Central memory CD8-positive, alpha-beta T cell (primary cell): Measurements from ENCODE around the gene ZNF805.
A peak's percentile ranks its signal among the peaks of the same experiment; 100 is the strongest.
"Not testable (repeated sequence)": the region's sequence is repeated elsewhere in the genome, so short reads cannot be mapped to it uniquely, and the experiment has no call there.

Experiments
- ATAC-seq: fragments of 150-1000 bp; cut with Tn5 transposase; replicated peaks from 2 replicates; pipeline ENCODE4 v1.10.0; 2022; ENCODE audit warnings: mild to moderate bottlenecking, moderate FRiP score, moderate number of reproducible peaks; ENCODE audit not compliant: poor library complexity, severe bottlenecking; ENCODE audit errors: extremely low read depth
- DNase-seq, 2 donors: peaks; one replicate each; pipeline ENCODE4 v3.0.0; 2021; ENCODE audit warnings: low spot score in 2 of 2
- H3K27ac Mint-ChIP-seq: one replicate; pipeline ENCODE4 v1.8.0; 2022; ENCODE audit warnings: low read depth, mild to moderate bottlenecking, moderate library complexity, mixed read lengths
- H3K27me3 Mint-ChIP-seq: one replicate; pipeline ENCODE4 v1.8.0; 2022; ENCODE audit warnings: mixed read lengths
- H3K36me3 Mint-ChIP-seq: one replicate; pipeline ENCODE4 v1.8.0; 2022; ENCODE audit warnings: mild to moderate bottlenecking, moderate library complexity, mixed read lengths; ENCODE audit not compliant: insufficient read depth
- H3K4me1 Mint-ChIP-seq: one replicate; pipeline ENCODE4 v1.8.0; 2022; ENCODE audit warnings: mixed read lengths
- H3K4me3 Mint-ChIP-seq: one replicate; pipeline ENCODE4 v1.8.0; 2022; ENCODE audit warnings: mild to moderate bottlenecking, moderate library complexity, mixed read lengths
- H3K9me3 Mint-ChIP-seq: one replicate; pipeline ENCODE4 v1.8.0; 2022; ENCODE audit warnings: mixed read lengths

Gene ZNF805

DNA sequence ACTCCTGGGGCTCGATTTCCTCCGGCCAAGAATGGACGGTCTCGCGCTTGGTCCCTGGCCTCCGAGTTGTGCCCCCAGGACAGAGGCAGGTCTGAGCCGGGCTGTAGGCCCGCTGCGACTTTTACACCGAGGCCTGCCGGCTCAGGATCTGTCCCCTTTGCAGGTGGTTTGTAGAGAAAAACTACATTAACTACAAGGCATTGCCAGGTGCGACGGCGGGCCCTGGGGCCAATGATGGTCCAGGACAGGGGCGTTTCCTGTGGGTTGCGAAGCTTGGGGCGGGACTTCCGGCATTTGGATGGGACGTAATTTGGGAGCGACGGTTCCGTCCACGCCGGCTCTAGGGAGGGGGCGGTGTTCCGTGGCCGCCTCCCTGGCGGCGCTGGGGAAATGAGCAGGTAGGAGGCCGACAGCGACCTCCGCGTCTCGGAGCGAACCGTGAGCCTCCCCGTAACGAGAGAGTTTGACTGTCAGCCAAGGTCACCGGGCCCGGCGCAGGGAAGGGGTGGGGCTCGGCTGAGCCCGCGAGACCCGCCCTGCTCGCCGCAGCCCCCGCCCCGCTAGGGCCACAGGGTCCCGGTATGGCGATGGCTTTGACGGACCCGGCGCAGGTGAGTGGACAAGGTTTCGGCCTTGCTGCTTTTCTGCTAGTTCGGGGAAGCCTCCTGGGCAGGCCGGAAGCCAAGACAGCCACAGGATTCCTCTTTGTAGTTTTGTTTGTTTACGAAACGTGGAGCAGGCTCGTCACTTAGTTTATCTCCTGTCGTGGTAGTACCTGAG is at the start of gene ZNF805:
ZNF805 (plus strand) TSS at position 322 of the 780 bp plus-strand sequence; CDS start at position 582, 260 bp downstream.
- Mint-ChIP-seq H3K9me3 (no peaks in the 10 kb centered on the region), H3K36me3 (peaks cover 18% of the 10 kb centered on the region), H3K4me1 (peaks cover 44% of the 10 kb centered on the region), H3K27me3 (no peaks in the 10 kb centered on the region), H3K4me3 (peak within 1 kb of the TSS; percentile 87), H3K27ac (peak within 1 kb of the TSS; percentile 99)
- ATAC-seq (peak; percentile 92), DNase-seq (peak; percentile 92 to 93)

DNA sequence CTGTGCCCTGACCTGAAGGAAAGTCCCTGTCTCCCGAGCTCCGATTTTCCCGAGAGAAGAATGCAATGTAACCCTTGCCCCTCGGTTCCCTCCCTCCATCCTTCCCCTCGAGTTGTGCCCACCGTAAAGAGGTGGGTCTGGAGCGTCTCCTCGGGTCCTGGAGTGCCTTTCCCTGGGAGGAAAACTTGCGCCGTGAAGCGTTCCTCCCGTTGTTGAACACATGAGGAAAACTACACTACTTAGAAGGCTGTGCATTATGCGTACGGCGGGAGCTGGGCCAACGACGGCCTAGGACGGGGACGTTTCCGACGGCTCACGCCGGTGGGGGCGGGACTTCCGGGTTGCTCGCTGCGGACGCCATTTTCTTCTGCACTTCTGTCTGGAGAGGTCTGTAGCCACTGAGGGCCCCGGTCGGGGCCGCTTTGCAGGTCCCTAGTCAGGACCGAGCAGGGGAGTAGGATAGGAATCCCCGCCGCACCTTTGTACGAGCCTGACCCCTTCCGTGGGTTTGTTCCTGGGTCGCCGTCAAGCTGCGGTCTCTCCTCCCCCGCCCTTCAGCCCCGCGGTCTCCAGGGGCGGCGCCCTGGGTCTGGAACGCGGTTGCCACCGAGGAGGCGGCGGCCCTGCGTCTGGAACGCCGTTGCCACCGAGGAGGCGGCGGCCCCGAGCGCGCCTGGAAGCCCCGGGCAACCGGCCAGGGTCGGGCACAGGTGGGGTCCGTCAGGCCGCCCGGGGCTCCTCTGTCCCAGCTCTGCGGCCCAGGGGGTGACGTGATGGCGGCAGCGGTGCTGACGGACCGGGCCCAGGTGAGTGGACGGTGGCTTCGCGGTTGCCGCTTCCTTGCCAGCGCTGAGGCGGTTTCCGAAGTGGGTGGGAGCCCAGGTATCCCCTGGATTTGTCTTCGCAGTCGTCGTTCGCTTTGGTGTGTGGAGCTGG is 49.0 kb upstream of the ZNF805 start, which contains the start of gene ZNF264:
ZNF264 (plus strand) TSS at position 360 of the 936 bp plus-strand sequence; CDS start at position 774, 414 bp downstream.
- peaks cover 11% of the 10 kb centered on the region for H3K27me3 Mint-ChIP-seq
- peaks cover 14% of the 10 kb centered on the region for H3K9me3 Mint-ChIP-seq
- peak within 1 kb of the TSS; percentile 89 for H3K4me3 Mint-ChIP-seq
- peak within 1 kb of the TSS; percentile 95 for H3K27ac Mint-ChIP-seq
- peak; percentile 79 to 82 for DNase-seq
- peak; percentile 94 for ATAC-seq
- peaks cover 31% of the 10 kb centered on the region for H3K36me3 Mint-ChIP-seq
- H3K4me1 Mint-ChIP-seq: peaks cover 34% of the 10 kb centered on the region

DNA sequence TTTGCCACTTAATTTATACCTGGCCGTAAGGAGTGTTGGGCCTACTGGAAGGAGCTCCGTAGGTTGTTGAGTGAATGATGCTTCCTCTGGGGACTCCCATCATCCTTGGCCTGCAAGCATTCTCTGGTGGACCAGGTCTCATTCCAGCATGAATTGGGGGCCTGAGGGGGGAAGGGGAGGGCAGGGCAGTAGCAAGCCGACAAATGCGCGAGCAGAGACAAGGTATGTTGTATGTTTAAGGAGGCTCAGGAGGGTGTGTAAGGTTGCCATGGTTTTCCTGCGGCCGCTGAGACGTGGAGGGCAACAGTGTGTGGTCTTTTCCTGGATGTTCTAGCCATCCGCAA is 48.4 kb upstream of the ZNF805 start:
- Mint-ChIP-seq H3K36me3 (peaks cover 35% of the 10 kb centered on the region), H3K27ac (peak overlapping the region; percentile 95), H3K27me3 (peaks cover 8% of the 10 kb centered on the region), H3K9me3 (peaks cover 14% of the 10 kb centered on the region), H3K4me1 (peaks cover 40% of the 10 kb centered on the region), H3K4me3 (peak overlapping the region; percentile 89)
- ATAC-seq: no peak
- DNase-seq: no peak

DNA sequence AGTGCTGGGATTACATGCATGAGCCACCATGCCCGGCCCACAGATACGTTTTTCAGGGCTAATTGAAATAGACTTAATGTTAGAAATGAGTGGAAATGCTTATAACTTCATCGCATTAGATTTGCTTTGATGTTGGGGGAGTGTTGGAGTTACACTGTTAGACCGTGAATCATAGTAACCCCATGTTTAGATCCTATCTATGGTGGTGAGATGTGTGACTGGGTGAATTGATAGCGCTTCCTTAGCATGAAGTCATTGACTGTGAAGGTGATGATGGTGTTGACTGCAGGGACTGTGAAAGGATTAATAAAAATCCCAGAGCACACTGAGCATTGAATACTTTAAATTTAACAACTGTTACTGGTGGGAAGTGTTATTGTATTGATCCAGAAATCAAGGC is 47.4 kb upstream of the ZNF805 start:
- no peak for DNase-seq

DNA sequence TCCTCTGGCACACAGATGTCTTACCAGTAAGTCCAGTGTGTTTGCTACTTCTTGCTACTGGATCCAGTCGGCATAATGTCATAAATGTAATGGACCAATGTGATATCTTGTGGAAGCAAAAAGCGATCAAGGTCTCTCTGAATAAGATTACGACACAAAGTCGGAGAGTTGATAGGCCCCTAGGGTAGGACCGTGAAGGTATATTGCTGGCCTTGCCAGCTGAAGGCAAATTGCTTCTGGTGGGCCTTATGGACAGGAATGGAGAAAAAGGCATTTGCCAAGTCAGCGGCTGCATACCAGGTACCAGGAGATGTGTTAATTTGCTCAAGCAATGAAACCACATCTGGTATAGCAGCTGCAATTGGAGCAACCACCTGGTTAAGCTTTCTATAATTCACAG is 42.6 kb upstream of the ZNF805 start:
- ATAC-seq, H3K4me3 Mint-ChIP-seq, H3K27me3 Mint-ChIP-seq, H3K9me3 Mint-ChIP-seq, H3K27ac Mint-ChIP-seq, DNase-seq: not testable (repeated sequence)
- peaks cover 54% of the 10 kb centered on the region for H3K4me1 Mint-ChIP-seq
- H3K36me3 Mint-ChIP-seq: peaks cover 36% of the 10 kb centered on the region

More for the DNA sequence above, 47.4 kb upstream of the ZNF805 start:
- Mint-ChIP-seq H3K36me3 (peaks cover 40% of the 10 kb centered on the region), H3K27me3 (no peaks in the 10 kb centered on the region), H3K4me1 (peaks cover 43% of the 10 kb centered on the region), H3K9me3 (peaks cover 14% of the 10 kb centered on the region), H3K4me3 (peak overlapping the region; percentile 89), H3K27ac (peak overlapping the region; percentile 95)
- peak; percentile 59 for ATAC-seq

DNA sequence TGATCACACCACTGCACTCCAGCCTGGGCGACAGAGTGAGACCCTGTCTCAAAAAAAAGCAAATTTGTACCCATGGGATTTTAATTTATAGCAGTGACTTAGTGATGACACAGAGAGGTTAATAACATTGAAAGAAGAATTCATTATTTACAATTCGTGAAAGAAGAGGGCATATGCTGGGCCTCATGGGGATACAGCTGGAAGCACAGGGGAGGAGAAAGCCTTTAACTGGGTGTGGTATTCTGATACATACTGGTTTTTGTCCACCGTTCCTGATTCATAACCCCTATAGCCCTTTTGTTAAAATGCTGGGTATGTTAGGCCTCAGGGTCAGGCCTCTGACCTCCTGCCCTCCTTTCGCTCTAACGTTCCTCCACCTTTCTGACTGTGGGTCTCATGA is 38.3 kb upstream of the ZNF805 start:
- Mint-ChIP-seq H3K9me3 (no peaks in the 10 kb centered on the region), H3K27me3 (no peaks in the 10 kb centered on the region), H3K27ac (no peak overlapping the region), H3K36me3 (peaks cover 20% of the 10 kb centered on the region), H3K4me1 (peaks cover 50% of the 10 kb centered on the region), H3K4me3 (no peak overlapping the region)
- ATAC-seq (no peak), DNase-seq (no peak)

DNA sequence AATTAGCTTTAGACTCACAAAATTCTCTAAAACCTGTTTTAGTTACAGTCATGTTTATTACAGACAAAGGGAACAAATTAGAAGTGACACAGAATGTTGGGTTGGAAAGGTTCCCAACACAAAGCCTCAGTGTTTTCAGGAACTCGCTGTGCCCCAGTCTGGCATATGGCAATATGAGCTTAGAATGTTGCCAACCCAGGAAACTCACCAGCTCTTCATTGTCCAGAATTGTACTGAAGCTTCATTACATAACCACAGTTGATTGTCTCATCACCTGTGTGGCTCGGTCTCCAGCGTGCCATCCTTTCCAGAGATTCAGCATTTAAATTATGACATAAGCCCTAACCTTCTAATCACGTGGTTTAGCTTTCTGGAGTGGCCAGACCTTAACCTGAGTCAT is 30.1 kb upstream of the ZNF805 start:
- H3K36me3 Mint-ChIP-seq: peaks cover 39% of the 10 kb centered on the region
- H3K27ac Mint-ChIP-seq: no peak overlapping the region
- ATAC-seq: no peak
- peaks cover 5% of the 10 kb centered on the region for H3K4me1 Mint-ChIP-seq
- no peaks in the 10 kb centered on the region for H3K27me3 Mint-ChIP-seq
- DNase-seq: no peak
- no peaks in the 10 kb centered on the region for H3K9me3 Mint-ChIP-seq
- no peak overlapping the region for H3K4me3 Mint-ChIP-seq

DNA sequence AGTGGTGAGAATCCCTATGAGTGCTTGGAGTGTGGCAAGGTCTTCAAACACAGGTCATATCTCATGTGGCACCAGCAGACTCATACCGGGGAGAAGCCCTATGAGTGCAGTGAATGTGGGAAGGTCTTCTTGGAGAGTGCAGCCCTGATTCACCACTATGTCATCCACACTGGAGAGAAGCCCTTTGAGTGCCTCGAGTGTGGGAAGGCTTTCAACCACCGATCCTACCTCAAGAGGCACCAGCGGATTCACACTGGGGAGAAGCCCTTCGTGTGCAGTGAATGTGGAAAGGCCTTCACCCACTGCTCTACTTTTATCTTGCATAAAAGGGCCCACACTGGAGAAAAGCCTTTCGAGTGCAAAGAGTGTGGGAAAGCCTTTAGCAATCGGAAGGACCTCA is 28.3 kb upstream of the ZNF805 start:
- H3K27ac Mint-ChIP-seq: no peak overlapping the region
- H3K9me3 Mint-ChIP-seq: no peaks in the 10 kb centered on the region

DNA sequence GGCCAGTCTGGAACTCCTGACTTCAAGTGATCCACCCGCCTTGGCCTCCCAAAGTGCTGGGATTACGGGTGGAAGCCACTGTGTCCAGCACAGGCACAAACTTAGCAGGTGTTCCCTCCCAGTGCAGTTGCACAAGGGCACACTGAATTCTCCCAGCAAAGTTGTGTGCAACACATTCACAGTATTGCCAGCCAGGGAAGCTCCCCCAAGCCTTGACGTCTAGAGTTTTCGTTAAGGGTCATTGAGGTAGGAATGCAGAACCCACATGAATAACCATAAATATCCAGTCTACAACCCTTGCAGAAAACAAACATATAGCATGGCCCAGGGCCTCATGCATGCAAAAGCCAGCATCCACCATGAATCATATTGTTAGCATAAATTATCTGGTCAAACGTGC is 12.9 kb upstream of the ZNF805 start:
- Mint-ChIP-seq H3K4me1 (no peaks in the 10 kb centered on the region), H3K4me3 (no peak overlapping the region), H3K27me3 (no peaks in the 10 kb centered on the region), H3K9me3 (no peaks in the 10 kb centered on the region), H3K27ac (no peak overlapping the region), H3K36me3 (no peaks in the 10 kb centered on the region)
- DNase-seq: no peak
- ATAC-seq: no peak

More for the DNA sequence above, 28.3 kb upstream of the ZNF805 start:
- Mint-ChIP-seq H3K36me3 (peaks cover 37% of the 10 kb centered on the region), H3K4me3 (no peak overlapping the region), H3K27me3 (no peaks in the 10 kb centered on the region), H3K4me1 (peaks cover 12% of the 10 kb centered on the region)
- ATAC-seq: no peak
- no peak for DNase-seq

DNA sequence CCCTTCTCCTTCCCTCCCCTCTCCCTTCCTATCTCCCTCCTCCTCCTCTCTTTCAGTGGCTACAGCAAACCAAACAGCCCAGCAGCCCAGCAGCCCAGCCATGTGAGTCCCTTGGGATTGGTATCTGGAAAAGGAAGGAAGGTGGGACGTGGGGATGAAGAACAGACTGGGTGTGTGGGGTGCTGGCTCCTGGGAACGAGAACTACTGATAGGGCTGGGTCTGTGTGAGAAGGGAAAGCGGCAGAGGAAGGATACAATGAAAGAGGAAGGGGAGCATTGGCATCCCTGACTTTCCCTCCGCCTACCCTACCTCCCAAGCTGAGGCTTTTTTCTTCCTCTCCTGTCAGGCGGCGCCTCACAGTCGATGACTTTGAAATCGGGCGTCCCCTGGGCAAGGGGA is 8.7 kb upstream of the ZNF805 start:
- DNase-seq (no peak), ATAC-seq (no peak)
- Mint-ChIP-seq H3K27ac (no peak overlapping the region), H3K9me3 (no peaks in the 10 kb centered on the region), H3K36me3 (no peaks in the 10 kb centered on the region), H3K27me3 (no peaks in the 10 kb centered on the region), H3K4me1 (no peaks in the 10 kb centered on the region), H3K4me3 (no peak overlapping the region)

DNA sequence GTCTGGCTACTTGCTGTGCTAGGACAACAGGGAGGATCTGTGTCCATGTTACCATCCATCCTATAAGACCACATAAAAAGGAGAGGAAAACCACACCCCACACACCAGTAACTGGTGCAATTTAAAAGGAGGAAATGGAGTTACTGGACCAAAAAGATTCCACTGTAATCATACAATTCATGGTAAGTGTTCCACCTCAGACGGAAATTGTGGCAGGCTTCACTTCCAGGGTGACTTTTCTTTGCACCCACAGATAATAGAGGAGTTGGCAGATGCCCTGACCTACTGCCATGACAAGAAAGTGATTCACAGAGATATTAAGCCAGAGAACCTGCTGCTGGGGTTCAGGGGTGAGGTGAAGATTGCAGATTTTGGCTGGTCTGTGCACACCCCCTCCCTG is 7.2 kb upstream of the ZNF805 start:
- no peaks in the 10 kb centered on the region for H3K9me3 Mint-ChIP-seq
- no peaks in the 10 kb centered on the region for H3K4me1 Mint-ChIP-seq
- H3K27me3 Mint-ChIP-seq: no peaks in the 10 kb centered on the region

DNA sequence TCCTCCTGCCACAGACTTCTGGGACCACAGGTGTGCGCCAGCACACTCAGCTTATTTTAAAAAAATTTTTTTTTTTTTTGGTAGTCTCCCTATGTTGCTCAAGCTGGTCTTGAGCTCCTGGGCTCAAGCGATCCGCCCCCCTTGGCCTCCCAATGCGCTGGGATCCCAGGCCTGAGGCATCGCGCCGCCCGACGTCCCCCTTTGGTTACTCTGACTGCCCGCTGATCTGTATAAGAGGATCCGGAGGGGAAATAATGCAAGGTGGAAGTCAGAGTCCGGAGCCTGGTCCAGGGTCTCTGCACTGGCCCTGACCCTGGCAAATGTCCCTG is 486 bp upstream of the ZNF805 start:
- Mint-ChIP-seq H3K4me1 (peaks cover 40% of the 10 kb centered on the region), H3K27ac (peak overlapping the region; percentile 99), H3K9me3 (no peaks in the 10 kb centered on the region), H3K4me3 (peak overlapping the region; percentile 87), H3K36me3 (peaks cover 17% of the 10 kb centered on the region), H3K27me3 (no peaks in the 10 kb centered on the region)
- ATAC-seq (no peak), DNase-seq (no peak)

More for the DNA sequence above, 7.2 kb upstream of the ZNF805 start:
- Mint-ChIP-seq H3K27ac (no peak overlapping the region), H3K36me3 (no peaks in the 10 kb centered on the region), H3K4me3 (no peak overlapping the region)
- DNase-seq (no peak), ATAC-seq (no peak)
